Measurements from ENCODE around the gene RALA. TPM values are rescaled to one million over a fixed set of nuclear protein-coding genes. Genes with fewer than 3 reads are reported as not detected.
A peak's percentile ranks its signal among the peaks of the same experiment; 100 is the strongest.

The RALA gene
- total and polyA plus RNA-seq, 5 donors from 2014 or later, result 22.4 to 71.2 (median 57.1) TPM

DNA sequence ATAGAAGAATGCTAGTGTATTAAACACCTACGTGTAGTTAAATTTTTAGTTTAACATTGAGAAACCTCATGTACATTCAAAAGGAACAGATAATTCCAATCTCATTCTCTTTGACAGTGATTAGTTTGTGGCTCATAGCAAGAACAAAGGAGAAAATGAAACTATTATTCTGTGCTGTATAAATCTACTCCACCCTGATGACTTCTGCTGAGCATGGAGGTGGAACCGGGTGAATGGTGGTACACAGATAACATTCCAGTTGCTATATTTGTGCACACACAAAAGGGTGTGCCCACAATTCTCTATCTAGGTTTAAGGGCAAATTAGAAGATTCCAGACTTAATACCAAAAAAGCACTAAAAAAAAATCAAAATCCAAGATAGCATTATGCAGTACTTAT, 17.0 kb upstream of the RALA start:
- Mint-ChIP-seq H3K27me3 (peaks cover 25% of the 10 kb centered on the region), H3K27ac (peak overlapping the region; percentile 27 to 67 (median 59)), H3K4me3 (peak overlapping the region in 2 of 4 donors; percentile 30 to 59), H3K9me3 (peaks cover 0 to 5% (median 4%) of the 10 kb centered on the region in 7 donors), H3K36me3 (no peaks in the 10 kb centered on the region), H3K4me1 (peaks cover 30 to 63% (median 40%) of the 10 kb centered on the region in 4 donors)
- H3K9me3 ChIP-seq (ENCODE audit: control insufficient read depth in 2 of 2, low read length in 2 of 2), result no peaks in the 10 kb centered on the region
- peak overlapping the region; percentile 12 for H3K4me3 ChIP-seq (ENCODE audit: low read depth, low read length)
- peak in 1 of 3 donors; percentile 25 for DNase-seq
- peak; percentile 45 to 59 for ATAC-seq (ENCODE audit: low read depth in 2 of 2)
- H3K27me3 ChIP-seq (ENCODE audit: control insufficient read depth, insufficient read depth, low read length), result peaks cover 2% of the 10 kb centered on the region
- no peak overlapping the region for H3K27ac ChIP-seq (ENCODE audit: insufficient read depth, low read length, poor library complexity, severe bottlenecking)
- peaks cover 6% of the 10 kb centered on the region for H3K4me1 ChIP-seq (ENCODE audit: control insufficient read depth, insufficient read depth, low read length, poor library complexity, severe bottlenecking)
- no peaks in the 10 kb centered on the region for H3K36me3 ChIP-seq (ENCODE audit: control insufficient read depth, insufficient read depth, low read length)

DNA sequence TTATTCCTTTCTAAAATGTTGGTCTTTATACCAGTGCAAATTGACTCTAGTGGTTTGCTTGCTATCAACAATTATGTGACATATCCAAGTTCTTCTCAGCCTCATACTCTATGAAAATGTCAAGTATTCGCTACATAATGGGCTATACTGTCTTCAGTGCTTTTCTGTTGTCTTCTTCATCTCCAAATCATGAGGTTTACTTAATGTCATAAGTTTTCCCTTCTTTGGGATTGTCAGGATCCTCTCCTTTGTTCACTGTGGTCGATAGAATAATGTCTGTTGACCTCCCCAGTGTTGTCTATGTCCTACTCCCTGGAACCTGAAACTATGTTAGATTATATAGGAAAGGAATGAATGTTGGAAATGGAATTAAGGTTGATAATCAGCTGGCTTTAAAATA, 16.4 kb upstream of the RALA start:
- no peak overlapping the region for H3K4me3 ChIP-seq (ENCODE audit: low read depth, low read length)
- no peak overlapping the region for H3K27ac ChIP-seq (ENCODE audit: insufficient read depth, low read length, poor library complexity, severe bottlenecking)
- no peaks in the 10 kb centered on the region for H3K36me3 ChIP-seq (ENCODE audit: control insufficient read depth, insufficient read depth, low read length)
- H3K9me3 ChIP-seq (ENCODE audit: control insufficient read depth in 2 of 2, low read length in 2 of 2), result no peaks in the 10 kb centered on the region
- H3K27me3 ChIP-seq (ENCODE audit: control insufficient read depth, insufficient read depth, low read length), result peaks cover 2% of the 10 kb centered on the region
- H3K36me3 Mint-ChIP-seq, result no peaks in the 10 kb centered on the region
- peaks cover 6% of the 10 kb centered on the region for H3K4me1 ChIP-seq (ENCODE audit: control insufficient read depth, insufficient read depth, low read length, poor library complexity, severe bottlenecking)
- DNase-seq, result no peak
- H3K4me3 Mint-ChIP-seq, result no peak overlapping the region
- peaks cover 25% of the 10 kb centered on the region for H3K27me3 Mint-ChIP-seq
- H3K27ac Mint-ChIP-seq, result peak overlapping the region in 2 of 3 donors; percentile 27 to 95
- H3K4me1 Mint-ChIP-seq, result peaks cover 30 to 63% (median 40%) of the 10 kb centered on the region in 4 donors
- peaks cover 0 to 5% (median 4%) of the 10 kb centered on the region in 7 donors for H3K9me3 Mint-ChIP-seq
- no peak for ATAC-seq (ENCODE audit: low read depth in 2 of 2)

DNA sequence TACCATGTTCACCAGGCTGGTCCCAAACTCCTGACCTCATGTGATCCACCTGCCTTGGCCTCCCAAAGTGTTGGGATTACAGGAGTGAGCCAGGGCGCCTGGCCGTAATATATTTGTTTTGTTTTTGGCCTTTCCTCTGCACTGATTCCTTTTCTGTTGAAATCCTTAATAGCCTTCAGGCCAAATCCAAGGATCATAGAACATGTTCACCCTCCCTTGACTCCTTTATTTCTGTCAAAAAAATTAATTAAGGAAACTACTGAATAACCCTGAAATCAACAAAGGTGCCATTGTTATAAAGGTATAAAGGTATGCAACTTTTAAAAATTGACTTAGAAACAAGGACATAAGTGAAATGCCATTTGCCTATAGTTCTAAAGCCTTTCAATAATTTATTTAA, 15.5 kb upstream of the RALA start:
- Mint-ChIP-seq H3K9me3 (peaks cover 0 to 5% (median 4%) of the 10 kb centered on the region in 7 donors), H3K27ac (peak overlapping the region in 2 of 3 donors; percentile 1 to 31), H3K4me3 (no peak overlapping the region), H3K36me3 (no peaks in the 10 kb centered on the region), H3K4me1 (peaks cover 30 to 63% (median 40%) of the 10 kb centered on the region in 4 donors), H3K27me3 (peaks cover 22% of the 10 kb centered on the region)
- H3K4me1 ChIP-seq (ENCODE audit: control insufficient read depth, insufficient read depth, low read length, poor library complexity, severe bottlenecking), result peaks cover 6% of the 10 kb centered on the region
- DNase-seq, result no peak
- H3K9me3 ChIP-seq (ENCODE audit: control insufficient read depth in 2 of 2, low read length in 2 of 2), result no peaks in the 10 kb centered on the region
- H3K4me3 ChIP-seq (ENCODE audit: low read depth, low read length), result no peak overlapping the region
- no peaks in the 10 kb centered on the region for H3K36me3 ChIP-seq (ENCODE audit: control insufficient read depth, insufficient read depth, low read length)
- no peak for ATAC-seq (ENCODE audit: low read depth in 2 of 2)
- peaks cover 5% of the 10 kb centered on the region for H3K27me3 ChIP-seq (ENCODE audit: control insufficient read depth, insufficient read depth, low read length)
- no peak overlapping the region for H3K27ac ChIP-seq (ENCODE audit: insufficient read depth, low read length, poor library complexity, severe bottlenecking)

DNA sequence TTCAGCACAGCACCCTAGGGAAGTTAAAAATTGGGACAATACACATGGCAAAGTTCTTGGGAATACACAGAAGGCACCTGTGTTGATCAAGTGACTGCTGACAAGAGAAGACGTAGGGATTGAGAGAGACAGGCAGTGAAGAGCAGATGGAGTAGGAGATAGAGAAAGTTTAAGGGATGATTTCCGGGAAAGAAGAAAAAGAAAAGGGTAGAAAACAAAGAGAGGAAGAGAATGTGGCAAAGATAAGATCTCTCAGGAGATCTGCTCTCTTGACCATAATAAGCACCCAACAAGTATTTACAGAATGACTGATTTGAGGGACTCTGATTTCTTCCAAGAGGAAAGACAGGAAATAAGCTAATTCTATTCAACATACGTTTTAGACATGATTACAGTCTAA, 15.1 kb upstream of the RALA start:
- no peaks in the 10 kb centered on the region for H3K9me3 ChIP-seq (ENCODE audit: control insufficient read depth in 2 of 2, low read length in 2 of 2)
- Mint-ChIP-seq H3K27ac (peak overlapping the region in 2 of 3 donors; percentile 1 to 31), H3K4me1 (peaks cover 30 to 63% (median 40%) of the 10 kb centered on the region in 4 donors), H3K9me3 (peaks cover 0 to 5% (median 4%) of the 10 kb centered on the region in 7 donors), H3K4me3 (no peak overlapping the region), H3K36me3 (no peaks in the 10 kb centered on the region), H3K27me3 (peaks cover 22% of the 10 kb centered on the region)
- peaks cover 6% of the 10 kb centered on the region for H3K4me1 ChIP-seq (ENCODE audit: control insufficient read depth, insufficient read depth, low read length, poor library complexity, severe bottlenecking)
- H3K27me3 ChIP-seq (ENCODE audit: control insufficient read depth, insufficient read depth, low read length), result peaks cover 5% of the 10 kb centered on the region
- no peak overlapping the region for H3K27ac ChIP-seq (ENCODE audit: insufficient read depth, low read length, poor library complexity, severe bottlenecking)
- H3K4me3 ChIP-seq (ENCODE audit: low read depth, low read length), result no peak overlapping the region
- DNase-seq, result no peak
- H3K36me3 ChIP-seq (ENCODE audit: control insufficient read depth, insufficient read depth, low read length), result no peaks in the 10 kb centered on the region
- ATAC-seq (ENCODE audit: low read depth in 2 of 2), result no peak

DNA sequence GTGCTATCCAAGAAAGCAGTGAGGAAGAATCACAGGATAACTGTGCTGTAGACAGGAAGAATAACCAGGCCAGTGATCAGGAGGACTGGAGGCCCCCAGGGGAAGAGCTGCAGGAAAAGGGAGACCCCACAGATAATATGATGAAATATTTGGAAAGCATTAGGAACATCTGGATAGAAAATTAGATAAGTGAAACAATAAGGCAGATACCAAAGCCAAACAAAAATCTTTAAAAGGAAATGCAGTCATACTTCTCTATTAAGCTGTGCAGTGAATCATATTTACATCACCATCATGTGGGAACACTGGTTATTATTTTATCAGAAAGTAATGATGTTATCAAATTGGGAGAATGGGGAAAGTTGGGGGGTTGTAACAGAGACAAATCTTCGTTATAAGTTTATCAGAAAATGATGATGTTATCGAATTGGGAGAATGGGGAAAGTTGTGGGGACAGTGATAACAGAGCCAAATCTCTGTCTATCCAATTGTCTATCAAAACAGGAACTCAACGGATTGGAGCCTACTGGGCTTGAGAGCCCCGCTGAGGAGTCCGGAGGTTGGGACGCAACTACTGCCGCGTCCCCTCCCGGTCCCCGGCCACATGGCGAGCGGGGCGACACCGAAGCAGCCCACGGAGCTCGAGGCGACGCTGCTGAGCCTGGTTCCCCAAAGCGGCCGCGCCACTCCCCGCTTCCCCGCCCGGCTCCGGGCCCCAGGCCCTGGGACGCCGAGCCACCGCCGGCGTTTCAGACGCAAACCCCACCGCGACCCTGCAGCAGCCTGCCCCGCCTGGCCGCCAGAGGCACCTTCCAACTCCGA, 14.0 kb upstream of the RALA start:
- Mint-ChIP-seq H3K27ac (peak overlapping the region; percentile 49 to 93 (median 62)), H3K4me1 (peaks cover 23 to 54% (median 35%) of the 10 kb centered on the region in 4 donors), H3K36me3 (no peaks in the 10 kb centered on the region), H3K4me3 (peak overlapping the region in 3 of 4 donors; percentile 23 to 66 (median 44)), H3K9me3 (peaks cover 0 to 3% (median 0%) of the 10 kb centered on the region in 7 donors), H3K27me3 (peaks cover 26% of the 10 kb centered on the region)
- H3K27me3 ChIP-seq (ENCODE audit: control insufficient read depth, insufficient read depth, low read length), result peaks cover 5% of the 10 kb centered on the region
- no peaks in the 10 kb centered on the region for H3K9me3 ChIP-seq (ENCODE audit: control insufficient read depth in 2 of 2, low read length in 2 of 2)
- no peaks in the 10 kb centered on the region for H3K36me3 ChIP-seq (ENCODE audit: control insufficient read depth, insufficient read depth, low read length)
- H3K4me1 ChIP-seq (ENCODE audit: control insufficient read depth, insufficient read depth, low read length, poor library complexity, severe bottlenecking), result peaks cover 6% of the 10 kb centered on the region
- DNase-seq (no peak), ATAC-seq (ENCODE audit: low read depth in 2 of 2) (peak; percentile 48)
- no peak overlapping the region for H3K4me3 ChIP-seq (ENCODE audit: low read depth, low read length)
- H3K27ac ChIP-seq (ENCODE audit: insufficient read depth, low read length, poor library complexity, severe bottlenecking), result no peak overlapping the region

DNA sequence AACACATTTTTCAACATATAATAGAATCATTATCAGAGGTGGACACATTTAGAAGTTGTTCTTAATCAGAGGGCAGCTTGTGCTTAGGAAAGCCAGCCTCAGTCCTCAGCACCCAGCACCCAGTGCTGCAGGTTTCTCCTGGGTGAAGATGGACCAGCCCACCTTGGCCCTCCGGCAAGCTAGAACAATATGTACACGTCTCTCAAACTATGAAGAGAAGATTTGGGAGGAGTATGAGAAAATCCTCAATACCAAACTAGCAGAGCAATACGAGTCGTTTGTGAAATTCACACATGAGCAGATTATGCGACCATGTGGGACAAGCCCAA, 13.5 kb upstream of the RALA start:
- Mint-ChIP-seq H3K27ac (peak overlapping the region; percentile 49 to 93 (median 62)), H3K36me3 (no peaks in the 10 kb centered on the region), H3K9me3 (peaks cover 0 to 3% (median 0%) of the 10 kb centered on the region in 7 donors), H3K4me3 (peak overlapping the region in 2 of 4 donors; percentile 44 to 66), H3K4me1 (peaks cover 23 to 50% (median 32%) of the 10 kb centered on the region in 4 donors), H3K27me3 (peaks cover 26% of the 10 kb centered on the region)
- Histone ChIP-seq H3K4me1 (ENCODE audit: control insufficient read depth, insufficient read depth, low read length, poor library complexity, severe bottlenecking) (peaks cover 6% of the 10 kb centered on the region), H3K27me3 (ENCODE audit: control insufficient read depth, insufficient read depth, low read length) (peaks cover 5% of the 10 kb centered on the region), H3K36me3 (ENCODE audit: control insufficient read depth, insufficient read depth, low read length) (no peaks in the 10 kb centered on the region), H3K27ac (ENCODE audit: insufficient read depth, low read length, poor library complexity, severe bottlenecking) (no peak overlapping the region), H3K9me3 (ENCODE audit: control insufficient read depth in 2 of 2, low read length in 2 of 2) (no peaks in the 10 kb centered on the region), H3K4me3 (ENCODE audit: low read depth, low read length) (no peak overlapping the region)
- DNase-seq (no peak), ATAC-seq (ENCODE audit: low read depth in 2 of 2) (no peak)

DNA sequence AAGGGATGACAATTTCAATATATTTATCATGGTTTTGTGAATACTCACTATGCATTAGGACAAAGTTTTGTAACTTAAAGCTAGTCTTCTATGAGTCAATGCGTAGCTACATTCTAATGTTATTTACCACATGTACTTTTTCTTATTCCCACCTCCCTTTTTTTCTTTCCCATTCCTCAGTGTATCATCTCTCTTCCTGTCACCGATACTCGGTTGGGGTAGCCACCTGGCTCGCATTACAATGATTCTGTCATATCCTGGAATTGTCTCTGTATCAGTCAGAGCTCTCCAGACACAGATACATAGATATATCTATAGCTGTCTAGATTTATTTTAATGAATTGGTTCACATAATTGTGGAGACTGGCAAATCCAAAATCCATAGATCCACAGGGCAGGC, 9.8 kb upstream of the RALA start:
- H3K36me3 Mint-ChIP-seq, result no peaks in the 10 kb centered on the region

More for the DNA sequence above, 9.8 kb upstream of the RALA start:
- Histone ChIP-seq H3K9me3 (ENCODE audit: control insufficient read depth in 2 of 2, low read length in 2 of 2) (no peaks in the 10 kb centered on the region), H3K4me3 (ENCODE audit: low read depth, low read length) (no peak overlapping the region), H3K27ac (ENCODE audit: insufficient read depth, low read length, poor library complexity, severe bottlenecking) (no peak overlapping the region), H3K4me1 (ENCODE audit: control insufficient read depth, insufficient read depth, low read length, poor library complexity, severe bottlenecking) (no peaks in the 10 kb centered on the region), H3K36me3 (ENCODE audit: control insufficient read depth, insufficient read depth, low read length) (no peaks in the 10 kb centered on the region), H3K27me3 (ENCODE audit: control insufficient read depth, insufficient read depth, low read length) (peaks cover 7% of the 10 kb centered on the region)
- no peak overlapping the region for H3K27ac Mint-ChIP-seq
- H3K27me3 Mint-ChIP-seq, result peaks cover 32% of the 10 kb centered on the region
- H3K4me1 Mint-ChIP-seq, result peaks cover 1 to 17% (median 10%) of the 10 kb centered on the region in 4 donors
- ATAC-seq (ENCODE audit: low read depth in 2 of 2) (no peak), DNase-seq (no peak)
- H3K4me3 Mint-ChIP-seq, result no peak overlapping the region
- peaks cover 0 to 2% (median 0%) of the 10 kb centered on the region in 7 donors for H3K9me3 Mint-ChIP-seq
